Astrocyte of the spinal cord (primary cell): ENCODE results near the gene GALNT17.

Experiments used
- DNase-seq: peaks from one replicate; pipeline ENCODE4 v3.0.0; 2011; ENCODE audit warnings: low read depth, low spot score
- H3K4me3 ChIP-seq: 2 replicates; pipeline ENCODE4 v1.5.1; 2011; ENCODE audit warnings: low read depth, mild to moderate bottlenecking, low read length, moderate library complexity
- CTCF ChIP-seq: IDR thresholded peaks from 2 replicates; pipeline ENCODE4 v1.5.1; 2012; ENCODE audit warnings: low read depth, mild to moderate bottlenecking, low read length, inconsistent platforms
- in situ Hi-C: cut with HindIII; loops from 2 replicates; pipeline ENCODE4 v1.10.0; 2017; ENCODE audit warnings: low sequenced_read_pairs

Gene GALNT17

GRCh38 chr7:71313553-71313952 is 181.6 kb downstream of the GALNT17 start:
- TF ChIP-seq CTCF = no peak
- no peak for DNase-seq
- in situ Hi-C loops = no loop called here
- no peak overlapping the region for H3K4me3 ChIP-seq

- in situ Hi-C loops = no loop called here
- no peak for TF ChIP-seq CTCF
- DNase-seq = no peak
- H3K4me3 ChIP-seq = no peak overlapping the region
Measured at GRCh38 chr7:71320916-71321315, 189.0 kb downstream of the GALNT17 start.

GRCh38 chr7:71322201-71322600 is 190.3 kb downstream of the GALNT17 start:
- in situ Hi-C loops = no loop called here
- TF ChIP-seq CTCF = no peak
- DNase-seq = no peak
- H3K4me3 ChIP-seq = no peak overlapping the region

GRCh38 chr7:71323726-71324125 is 191.8 kb downstream of the GALNT17 start:
- no peak for DNase-seq
- no peak overlapping the region for H3K4me3 ChIP-seq
- TF ChIP-seq CTCF = no peak
- in situ Hi-C loops = no loop called here

- in situ Hi-C loops = no loop called here
- DNase-seq = no peak
- TF ChIP-seq CTCF = no peak
Measured at GRCh38 chr7:71325151-71325550, 193.2 kb downstream of the GALNT17 start.

GRCh38 chr7:71326595-71326994 is 194.7 kb downstream of the GALNT17 start:
- no peak for TF ChIP-seq CTCF
- in situ Hi-C loops = no loop called here
- H3K4me3 ChIP-seq = no peak overlapping the region
- DNase-seq = no peak

More at GRCh38 chr7:71325151-71325550, 193.2 kb downstream of the GALNT17 start:
- no peak overlapping the region for H3K4me3 ChIP-seq

GRCh38 chr7:71327946-71328345 is 196.0 kb downstream of the GALNT17 start:
- in situ Hi-C loops = no loop called here
- TF ChIP-seq CTCF = no peak

More at GRCh38 chr7:71327946-71328345, 196.0 kb downstream of the GALNT17 start:
- H3K4me3 ChIP-seq = no peak overlapping the region
- no peak for DNase-seq
